Panc1 (cell line): Measurements from ENCODE around the gene PMP22. TPM values are rescaled to one million over a fixed set of nuclear protein-coding genes. Genes with fewer than 3 reads are reported as not detected.

Source experiments
- ATAC-seq: fragments of 200-7000 bp; cut with Tn5 transposase; 2 replicates; pipeline ENCODE4 v1.9.1; 2020; ENCODE audit warnings: mild to moderate bottlenecking, moderate library complexity
- BruUV-seq: library from RNA; stranded (reverse); fragments of 400-500 nt; replicated peaks from 2 replicates; lab custom pipeline; 2021; lab: Mats Ljungman, UMichigan
- CTCF ChIA-PET: fragments of 300-600 bp; sonication (Branson Sonifier 250); formaldehyde crosslinking; loops from one replicate; lab custom pipeline; 2022; ENCODE audit warnings: antibody characterized with exemption; lab: Charles Lee
- POLR2A ChIA-PET: fragments of 300-600 bp; sonication (Branson Sonifier 250); formaldehyde crosslinking; loops from one replicate; lab custom pipeline; 2022; ENCODE audit warnings: antibody characterized with exemption; lab: Charles Lee
- DNase-seq: peaks from one replicate; pipeline ENCODE4 v3.0.0-alpha.2; 2010; ENCODE audit warnings: low read depth, low spot score
- H3K27ac ChIP-seq: 2 replicates; pipeline ENCODE4 v1.5.1; 2011; ENCODE audit warnings: mild to moderate bottlenecking, low read length, inconsistent platforms
- H3K27me3 ChIP-seq: fragments of 200-500 bp; sonication (Bioruptor generic); 2 replicates; pipeline ENCODE4 v1.6.0; 2014; ENCODE audit warnings: low read length, inconsistent platforms; ENCODE audit not compliant: control insufficient read depth, insufficient read depth
- H3K36me3 ChIP-seq: fragments of 200-500 bp; sonication (Bioruptor generic); 2 replicates; pipeline ENCODE4 v1.5.1; 2014; ENCODE audit warnings: inconsistent platforms, mild to moderate bottlenecking, low read length, moderate library complexity; ENCODE audit not compliant: control insufficient read depth, insufficient read depth
- H3K4me1 ChIP-seq: 2 replicates; pipeline ENCODE4 v1.5.1; 2011; ENCODE audit warnings: inconsistent platforms, mild to moderate bottlenecking, low read length, moderate library complexity; ENCODE audit not compliant: control insufficient read depth, insufficient read depth
- H3K4me3 ChIP-seq, 2 experiments: 2 replicates each; pipeline ENCODE4 v1.5.1; 2011 to 2012; ENCODE audit warnings: low read depth in 2 of 2, low read length in 2 of 2, mild to moderate bottlenecking in 2 of 2, inconsistent platforms in 1 of 2, moderate library complexity in 1 of 2
- H3K9me3 ChIP-seq: fragments of 200-500 bp; sonication (Bioruptor generic); 2 replicates; pipeline ENCODE4 v1.5.1; 2014; ENCODE audit warnings: low read depth, mild to moderate bottlenecking, inconsistent platforms, low read length, moderate library complexity; ENCODE audit not compliant: control insufficient read depth, insufficient read depth
- CTCF ChIP-seq: fragments of 450-650 bp; IDR thresholded peaks from 2 replicates; pipeline ENCODE4 v1.5.1; 2017; ENCODE audit warnings: mild to moderate bottlenecking
- POLR2AphosphoS5 ChIP-seq: IDR thresholded peaks from 2 replicates; pipeline ENCODE4 v1.6.1; 2012; ENCODE audit warnings: mild to moderate bottlenecking, low read depth, low read length, moderate library complexity
- REST ChIP-seq, 2 experiments: IDR thresholded peaks; 2 replicates each; pipeline ENCODE4 v1.6.1; 2011 to 2012; ENCODE audit warnings: low read depth in 2 of 2, control low read depth in 1 of 2, low read length in 1 of 2, mild to moderate bottlenecking in 1 of 2, moderate library complexity in 1 of 2; ENCODE audit not compliant: insufficient read depth in 1 of 2
- SIN3A ChIP-seq: IDR thresholded peaks from 2 replicates; pipeline ENCODE4 v1.6.1; 2012; ENCODE audit warnings: low read depth, mild to moderate bottlenecking, low read length, moderate library complexity, borderline replicate concordance; ENCODE audit not compliant: insufficient read depth
- TCF7L2 ChIP-seq: IDR thresholded peaks from 2 replicates; pipeline ENCODE4 v1.6.1; 2011; ENCODE audit warnings: mild to moderate bottlenecking, low read depth, low read length, inconsistent platforms
- in situ Hi-C: cut with HindIII; loops from 2 replicates; pipeline ENCODE4 v1.10.0; 2016; ENCODE audit warnings: low sequenced_read_pairs, low pct_unique_long_range_greater_than_20kb
- intact Hi-C: fragments of 100-400 bp; cut with micrococcal nuclease; formaldehyde crosslinking; loops from one replicate; pipeline ENCODE4 v1.10.0; 2022; ENCODE audit not compliant: unreplicated experiment
- total RNA-seq: library from RNA; stranded (reverse); gene quantifications from one replicate; pipeline ENCODE4 v1.2.1, GENCODE V29; 2021; ENCODE audit not compliant: unreplicated experiment

The PMP22 gene
- total RNA-seq, 1 experiment from 2014 or later: 6.0 TPM

GRCh38 chr17:15303268-15303667 lies 38.1 kb upstream of the PMP22 start:
- TF ChIP-seq CTCF (no peak), POLR2AphosphoS5 (no peak), TCF7L2 (no peak)
- no peak overlapping the region for H3K27ac ChIP-seq
- H3K4me3 ChIP-seq: no peak overlapping the region
- H3K36me3 ChIP-seq: no peaks in the 10 kb centered on the region
- no peak for ATAC-seq
- no TSS peak for BruUV-seq
- ChIA-PET CTCF (no interaction called here), POLR2A (no interaction called here)
- in situ Hi-C loops (no loop called here), intact Hi-C loops (no loop called here)
- no peak for DNase-seq
- H3K27me3 ChIP-seq: no peaks in the 10 kb centered on the region; the same call in 1 of the 2 replicates
- no peaks in the 10 kb centered on the region for H3K4me1 ChIP-seq
- no peaks in the 10 kb centered on the region for H3K9me3 ChIP-seq

GRCh38 chr17:15301845-15302244 lies 36.7 kb upstream of the PMP22 start:
- H3K27me3 ChIP-seq: no peaks in the 10 kb centered on the region; the same call in 1 of the 2 replicates
- no peak overlapping the region for H3K4me3 ChIP-seq
- H3K9me3 ChIP-seq: no peaks in the 10 kb centered on the region
- no peak for TF ChIP-seq POLR2AphosphoS5
- TF ChIP-seq CTCF: no peak
- no peak for TF ChIP-seq TCF7L2
- TF ChIP-seq REST (IDR thresholded peaks at IDR 0.05; ENCODE audit: insufficient read depth in 1 of 2, low read depth in 2 of 2, low read length in 1 of 2): no peak
- TF ChIP-seq SIN3A: no peak
- H3K36me3 ChIP-seq: no peaks in the 10 kb centered on the region
- H3K27ac ChIP-seq: no peak overlapping the region
- ChIA-PET CTCF (no interaction called here), POLR2A (no interaction called here)
- no peak for ATAC-seq
- BruUV-seq: no TSS peak
- no peak for DNase-seq
- in situ Hi-C loops (no loop called here), intact Hi-C loops (no loop called here)
- no peaks in the 10 kb centered on the region for H3K4me1 ChIP-seq
